Gastroesophageal sphincter (tissue), 4 donors: Measurements from ENCODE around the gene LMTK2. TPM values are rescaled to one million over a fixed set of nuclear protein-coding genes. Genes with fewer than 3 reads are reported as not detected.

Source experiments
- ATAC-seq: fragments of 150-250 bp; one replicate; pipeline ENCODE4 v1.9.1; 2016; ENCODE audit warnings: mild to moderate bottlenecking, moderate library complexity
- H3K27ac ChIP-seq, 4 donors: fragments of 200-600 bp; sonication (generic) in 3 of 4; 1 replicate in 3 of 4; 2 replicates in 1 of 4; pipeline ENCODE4 v1.5.1; 2016 to 2019
- H3K27me3 ChIP-seq: fragments of 200-600 bp; sonication (generic); one replicate; pipeline ENCODE4 v1.5.1; 2019
- H3K36me3 ChIP-seq, 2 donors: fragments of 200-600 bp; sonication (generic); one replicate each; pipeline ENCODE4 v1.5.1; 2019; ENCODE audit warnings: control low read depth in 1 of 2
- H3K4me1 ChIP-seq, 3 donors: fragments of 200-600 bp; sonication (generic); 1 replicate in 2 of 3; 2 replicates in 1 of 3; pipeline ENCODE4 v1.5.1; 2016 to 2019; ENCODE audit warnings: control low read depth in 2 of 3
- H3K4me3 ChIP-seq, 2 donors: fragments of 200-600 bp; sonication (generic); one replicate each; pipeline ENCODE4 v1.5.1; 2019; ENCODE audit warnings: mild to moderate bottlenecking in 1 of 2, moderate library complexity in 1 of 2
- H3K9me3 ChIP-seq, 3 donors: fragments of 200-600 bp; sonication (generic); one replicate each; pipeline ENCODE4 v1.5.1; 2017 to 2019; ENCODE audit warnings: control low read depth in 2 of 3
- CTCF ChIP-seq, 4 experiments: fragments of 200-600 bp in 2 of 4; fragments of 450-650 bp in 2 of 4; sonication (generic) in 1 of 4; IDR thresholded peaks; one replicate each; pipeline ENCODE4 v1.5.1; 2017 to 2019; ENCODE audit warnings: antibody characterized with exemption in 4 of 4, mild to moderate bottlenecking in 2 of 4, moderate library complexity in 2 of 4
- EP300 ChIP-seq: sonication (generic); formaldehyde crosslinking; IDR thresholded peaks from one replicate; pipeline ENCODE4 v1.6.1; 2017; ENCODE audit warnings: antibody characterized with exemption, mild to moderate bottlenecking
- POLR2A ChIP-seq, 2 donors: fragments of 450-650 bp; IDR thresholded peaks; one replicate each; pipeline ENCODE4 v1.6.1; 2017; ENCODE audit warnings: antibody characterized with exemption in 2 of 2, mild to moderate bottlenecking in 2 of 2, moderate library complexity in 1 of 2
- POLR2AphosphoS5 ChIP-seq: sonication (generic); formaldehyde crosslinking; IDR thresholded peaks from one replicate; pipeline ENCODE4 v1.6.1; 2017; ENCODE audit warnings: antibody characterized with exemption
- WGBS, 2 donors: methylation state at CpG; one replicate each; pipeline ENCODE4 v1.1.5; 2018; ENCODE audit warnings: low coverage in 1 of 2; 5-methylcytosine and 5-hydroxymethylcytosine counted together
- total RNA-seq, 4 donors: library from RNA; depleted of rRNA; stranded (reverse); fragments of >200 nt; gene quantifications; one replicate each; pipeline ENCODE4 v1.1.0, GENCODE V29; 2016

LMTK2 gene
- total RNA-seq, 4 donors from 2014 or later = 16.0 to 34.5 (median 22.1) TPM

GRCh38 chr7:98066934-98067507, 39.6 kb upstream of the LMTK2 start:
- no peak overlapping the region for H3K4me3 ChIP-seq
- no peak overlapping the region for H3K27ac ChIP-seq
- H3K27me3 ChIP-seq = no peaks in the 10 kb centered on the region
- TF ChIP-seq CTCF (IDR thresholded peaks at IDR 0.05) = no peak
- TF ChIP-seq EP300 = no peak
- TF ChIP-seq POLR2A (IDR thresholded peaks at IDR 0.05) = no peak
- TF ChIP-seq POLR2AphosphoS5 = no peak
- no peaks in the 10 kb centered on the region for H3K36me3 ChIP-seq
- ATAC-seq = no peak
- peaks cover 0 to 14% (median 0%) of the 10 kb centered on the region in 3 donors for H3K9me3 ChIP-seq
- no peaks in the 10 kb centered on the region for H3K4me1 ChIP-seq
- 51 to 80% methylated on average over 2 to 6 of the region's 9 CpGs for WGBS, 2 donors

DNA sequence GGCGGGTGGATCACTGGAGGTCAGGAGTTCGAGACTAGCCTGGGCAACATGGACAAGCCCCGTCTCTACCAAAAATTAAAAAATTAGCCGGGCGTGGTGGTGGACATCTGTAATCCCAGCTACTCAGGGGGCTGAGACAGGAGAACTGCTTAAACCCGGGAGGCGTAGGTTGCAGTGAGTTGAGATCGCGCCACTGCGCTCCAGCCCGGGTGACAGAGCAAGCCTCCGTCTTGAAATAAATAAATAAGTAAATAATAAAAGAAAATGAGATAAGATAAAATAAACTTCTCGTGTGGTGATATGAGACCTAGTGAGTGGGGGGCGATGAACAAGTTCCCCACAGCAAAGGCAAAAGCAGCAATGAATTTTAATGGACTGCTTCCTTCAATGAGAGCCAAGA, 33.6 kb upstream of the LMTK2 start:
- Histone ChIP-seq H3K36me3 (no peaks in the 10 kb centered on the region), H3K4me1 (no peaks in the 10 kb centered on the region), H3K27me3 (peaks cover 5% of the 10 kb centered on the region), H3K27ac (no peak overlapping the region), H3K9me3 (peaks cover 0 to 9% (median 0%) of the 10 kb centered on the region in 3 donors), H3K4me3 (no peak overlapping the region)
- ATAC-seq = no peak
- WGBS, 2 donors = 81 to 94% methylated on average over 2 to 7 of the region's 14 CpGs
- no peak for TF ChIP-seq POLR2A (IDR thresholded peaks at IDR 0.05)
- no peak for TF ChIP-seq POLR2AphosphoS5
- no peak for TF ChIP-seq EP300

DNA sequence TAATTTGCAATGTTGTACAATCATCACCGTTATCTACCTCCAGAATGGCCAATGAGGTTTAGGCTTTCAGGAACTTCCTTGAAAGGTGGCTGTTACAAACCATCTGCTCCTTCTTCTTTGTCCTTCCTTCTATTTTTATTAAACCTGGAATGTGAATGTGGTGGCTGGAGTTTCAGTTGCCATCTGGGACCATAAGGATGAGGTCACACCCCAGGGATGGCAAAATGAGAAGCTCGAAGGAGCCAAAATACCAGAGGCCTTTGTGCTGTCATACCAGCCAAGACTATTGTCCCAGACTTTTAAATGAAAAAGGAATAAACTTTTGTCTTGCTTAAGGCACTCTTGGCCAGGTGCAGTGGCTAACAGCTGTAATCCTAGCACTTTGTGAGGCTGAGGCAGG, 30.9 kb upstream of the LMTK2 start:
- Histone ChIP-seq H3K4me1 (no peaks in the 10 kb centered on the region), H3K27ac (no peak overlapping the region), H3K27me3 (peaks cover 6% of the 10 kb centered on the region), H3K36me3 (no peaks in the 10 kb centered on the region), H3K4me3 (no peak overlapping the region), H3K9me3 (peaks cover 0 to 9% (median 0%) of the 10 kb centered on the region in 3 donors)
- 77 to 81% methylated on average over 2 of the region's 2 CpGs for WGBS, 2 donors
- no peak for ATAC-seq
- TF ChIP-seq POLR2AphosphoS5 = no peak
- no peak for TF ChIP-seq CTCF (IDR thresholded peaks at IDR 0.05)
- no peak for TF ChIP-seq EP300
- no peak for TF ChIP-seq POLR2A (IDR thresholded peaks at IDR 0.05)

GRCh38 chr7:98077762-98078161, 28.9 kb upstream of the LMTK2 start:
- no CpG with 5 or more reads among the region's 3 CpGs for WGBS, 2 donors
- Histone ChIP-seq H3K27me3 (peaks cover 6% of the 10 kb centered on the region), H3K36me3 (no peaks in the 10 kb centered on the region), H3K4me3 (no peak overlapping the region), H3K4me1 (no peaks in the 10 kb centered on the region), H3K9me3 (peaks cover 0 to 9% (median 0%) of the 10 kb centered on the region in 3 donors), H3K27ac (no peak overlapping the region)
- ATAC-seq = no peak
- TF ChIP-seq CTCF (IDR thresholded peaks at IDR 0.05) (no peak), POLR2A (IDR thresholded peaks at IDR 0.05) (no peak), EP300 (no peak), POLR2AphosphoS5 (no peak)

DNA sequence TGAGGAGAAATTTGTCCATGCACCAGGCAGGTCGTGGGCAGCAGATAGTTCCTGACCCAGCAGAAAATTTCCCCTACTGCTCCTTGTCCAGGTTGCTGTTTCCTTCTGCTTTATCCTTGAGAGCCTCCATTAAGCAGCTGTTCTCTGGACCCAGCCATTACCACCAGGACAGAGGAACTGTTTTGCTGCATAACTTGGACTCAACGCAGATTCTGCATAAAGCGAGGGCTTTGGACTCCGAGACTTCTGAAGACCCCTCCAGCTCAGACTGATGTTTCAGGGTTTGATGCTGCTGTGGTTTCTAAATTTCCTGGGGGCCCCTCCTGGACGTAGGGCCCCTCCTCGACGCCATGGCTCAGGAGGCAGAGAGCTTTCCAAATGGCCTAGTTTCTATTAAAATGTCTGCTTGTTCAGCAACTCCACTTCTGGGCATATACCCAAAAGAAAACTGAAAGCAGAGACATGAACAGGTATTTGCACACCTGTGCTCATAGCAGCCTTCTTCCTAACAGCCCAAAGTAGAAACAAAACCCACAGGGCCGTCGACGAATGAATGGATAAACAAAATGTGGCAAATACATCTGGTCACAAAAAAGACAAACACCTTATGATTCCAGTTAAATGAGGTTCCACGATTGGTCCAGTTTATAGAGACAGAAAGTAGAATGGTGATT, 28.3 kb upstream of the LMTK2 start:
- Histone ChIP-seq H3K27me3 (peaks cover 6% of the 10 kb centered on the region), H3K36me3 (no peaks in the 10 kb centered on the region), H3K4me3 (no peak overlapping the region), H3K27ac (no peak overlapping the region), H3K9me3 (peaks cover 0 to 9% (median 0%) of the 10 kb centered on the region in 3 donors), H3K4me1 (no peaks in the 10 kb centered on the region)
- WGBS, 2 donors = 67 to 80% methylated on average over 1 to 5 of the region's 11 CpGs
- TF ChIP-seq POLR2AphosphoS5 = no peak
- TF ChIP-seq POLR2A (IDR thresholded peaks at IDR 0.05) = no peak
- no peak for TF ChIP-seq CTCF (IDR thresholded peaks at IDR 0.05)
- TF ChIP-seq EP300 = no peak
- ATAC-seq = no peak
